Measurements from ENCODE around the gene ME3. TPM values are rescaled to one million over a fixed set of nuclear protein-coding genes. Genes with fewer than 3 reads are reported as not detected.

Gene ME3
- total and polyA plus RNA-seq, 12 donors = 13.9 to 128 (median 44.5) TPM

GRCh38 chr11:86699040-86699791 lies 26.8 kb upstream of the ME3 start:
- no peak overlapping the region for H3K4me3 ChIP-seq
- H3K4me1 ChIP-seq (replicated peaks in 1 of 2) = peaks cover 10 to 16% of the 10 kb centered on the region in 2 donors
- H3K36me3 ChIP-seq (replicated peaks in 1 of 2) = no peaks in the 10 kb centered on the region
- intact Hi-C loops (cut with DNase I) = no loop called here
- no peak overlapping the region for H3K27ac ChIP-seq
- H3K9me3 ChIP-seq (replicated peaks in 1 of 3) = no peaks in the 10 kb centered on the region
- WGBS, 4 donors = 91 to 100% (median 97%) methylated on average over 1 of the region's 1 CpG
- no peak for DNase-seq
- TF ChIP-seq POLR2A (IDR thresholded peaks at IDR 0.05) (no peak), CTCF (IDR thresholded peaks at IDR 0.05) (no peak)
- H3K27me3 ChIP-seq = no peaks in the 10 kb centered on the region

DNA sequence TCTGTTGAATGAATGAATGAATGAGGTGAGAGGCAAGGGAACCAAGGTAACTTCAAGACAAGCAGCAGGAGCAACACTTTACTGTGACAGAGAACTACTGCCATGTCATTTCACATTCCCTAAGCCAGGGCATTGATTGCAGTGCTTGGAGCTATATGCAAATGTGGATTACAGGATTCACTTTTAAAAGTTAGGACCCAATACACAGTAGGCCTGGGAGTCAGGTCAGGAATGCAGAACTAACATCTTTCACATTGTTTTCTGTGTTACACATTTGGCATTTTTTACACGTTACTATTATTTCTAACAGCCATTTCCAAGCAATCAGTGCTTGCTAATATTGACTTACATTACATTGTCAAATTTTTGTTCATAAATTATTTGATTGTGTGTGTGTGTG lies 26.2 kb upstream of the ME3 start:
- peaks cover 10 to 16% of the 10 kb centered on the region in 2 donors for H3K4me1 ChIP-seq (replicated peaks in 1 of 2)
- intact Hi-C loops (cut with DNase I) = no loop called here
- no peak for DNase-seq
- H3K4me3 ChIP-seq = no peak overlapping the region
- 87 to 100% (median 93%) methylated on average over 1 of the region's 1 CpG for WGBS, 4 donors
- H3K27me3 ChIP-seq = no peaks in the 10 kb centered on the region
- H3K36me3 ChIP-seq (replicated peaks in 1 of 2) = no peaks in the 10 kb centered on the region
- H3K9me3 ChIP-seq (replicated peaks in 1 of 3) = no peaks in the 10 kb centered on the region
- no peak for TF ChIP-seq CTCF (IDR thresholded peaks at IDR 0.05)
- no peak for TF ChIP-seq POLR2A (IDR thresholded peaks at IDR 0.05)
- H3K27ac ChIP-seq = no peak overlapping the region

DNA sequence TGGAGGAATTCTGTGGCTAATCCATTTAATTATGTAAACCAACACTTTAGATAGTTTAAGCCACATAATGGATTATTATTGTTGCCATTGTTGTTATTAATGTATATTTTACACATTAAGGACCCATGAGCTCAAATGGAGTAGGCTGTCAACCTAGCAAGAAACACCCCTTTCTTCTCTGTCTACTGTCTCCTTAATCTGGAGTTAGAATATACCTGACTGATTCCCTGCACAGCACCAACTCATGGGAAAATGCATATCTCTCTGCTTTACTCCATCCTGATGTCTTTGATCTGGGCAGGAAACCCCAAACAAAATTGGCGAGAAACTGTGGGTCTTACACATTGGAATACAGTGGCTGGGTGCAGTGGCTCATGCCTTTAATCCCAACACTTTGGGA lies 24.0 kb upstream of the ME3 start:
- WGBS, 4 donors = 94 to 100% (median 98%) methylated on average over 1 of the region's 1 CpG
- H3K4me1 ChIP-seq (replicated peaks in 1 of 2) = peaks cover 10 to 16% of the 10 kb centered on the region in 2 donors

GRCh38 chr11:86696004-86696403 lies 23.6 kb upstream of the ME3 start:
- DNase-seq = peak in 3 of 7 donors; percentile 27 to 43 (median 37)
- Histone ChIP-seq H3K27me3 (no peaks in the 10 kb centered on the region), H3K27ac (peak overlapping the region in 1 of 5 donors; percentile 69), H3K4me1 (replicated peaks in 1 of 2) (peaks cover 10 to 16% of the 10 kb centered on the region in 2 donors), H3K4me3 (no peak overlapping the region), H3K36me3 (replicated peaks in 1 of 2) (no peaks in the 10 kb centered on the region), H3K9me3 (replicated peaks in 1 of 3) (no peaks in the 10 kb centered on the region)
- intact Hi-C loops (cut with DNase I) = no loop called here
- WGBS, 4 donors = 46 to 63% (median 56%) methylated on average over 1 of the region's 1 CpG
- TF ChIP-seq CTCF (IDR thresholded peaks at IDR 0.05) (no peak), POLR2A (IDR thresholded peaks at IDR 0.05) (no peak)

More for the DNA sequence above, 24.0 kb upstream of the ME3 start:
- DNase-seq = no peak
- Histone ChIP-seq H3K9me3 (replicated peaks in 1 of 3) (no peaks in the 10 kb centered on the region), H3K36me3 (replicated peaks in 1 of 2) (no peaks in the 10 kb centered on the region), H3K4me3 (no peak overlapping the region), H3K27me3 (no peaks in the 10 kb centered on the region), H3K27ac (peak overlapping the region in 1 of 5 donors; percentile 69)
- TF ChIP-seq POLR2A (IDR thresholded peaks at IDR 0.05) = no peak
- intact Hi-C loops (cut with DNase I) = no loop called here

DNA sequence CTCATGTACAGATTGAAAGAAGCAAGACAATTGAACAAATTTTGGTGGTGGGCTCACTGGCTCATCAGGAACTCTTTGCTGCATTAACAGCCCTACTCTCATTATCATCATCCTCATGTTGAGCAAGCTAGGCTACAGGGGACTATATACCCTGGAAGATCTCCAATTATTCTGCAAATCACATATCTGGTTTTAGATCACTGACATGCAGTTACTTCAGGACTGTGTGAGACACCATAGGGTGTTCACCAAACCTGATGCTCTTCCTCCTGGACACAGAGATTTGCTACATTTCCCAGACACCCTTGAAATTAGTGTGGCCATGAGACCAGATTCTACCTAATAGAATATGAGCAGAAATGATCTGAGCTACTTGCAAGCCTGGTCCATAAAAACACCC lies 23.0 kb upstream of the ME3 start:
- intact Hi-C loops (cut with DNase I) = no loop called here
- H3K27me3 ChIP-seq = no peaks in the 10 kb centered on the region
- peak overlapping the region in 1 of 5 donors; percentile 69 for H3K27ac ChIP-seq
- no peaks in the 10 kb centered on the region for H3K9me3 ChIP-seq (replicated peaks in 1 of 3)
- no peaks in the 10 kb centered on the region for H3K36me3 ChIP-seq (replicated peaks in 1 of 2)
- peaks cover 10 to 16% of the 10 kb centered on the region in 2 donors for H3K4me1 ChIP-seq (replicated peaks in 1 of 2)
- TF ChIP-seq POLR2A (IDR thresholded peaks at IDR 0.05) = no peak
- no peak for TF ChIP-seq CTCF (IDR thresholded peaks at IDR 0.05)
- H3K4me3 ChIP-seq = no peak overlapping the region
- DNase-seq = no peak
